Measurements from ENCODE around the gene LRBA. TPM values are rescaled to one million over a fixed set of nuclear protein-coding genes. Genes with fewer than 3 reads are reported as not detected.

Gene LRBA
- polyA plus RNA-seq, 2 of the 4 experiments (the other 2 are of a cell fraction): 10.7 to 25.1 TPM

GRCh38 chr4:150714462-150715438, 300.3 kb downstream of the LRBA start:
- Histone ChIP-seq H3K4me1 (no peaks in the 10 kb centered on the region), H3K4me2 (no peak overlapping the region), H3K4me3 (no peak overlapping the region), H3K27ac (no peak overlapping the region; a peak in 1 of 6 replicates), H3K9me3 (no peaks in the 10 kb centered on the region)
- DNase-seq (ENCODE audit: low read depth in 1 of 2, low spot score in 1 of 2): no peak
- FAIRE-seq: no peak
- ChIA-PET CTCF (no interaction called here), POLR2A (no interaction called here)
- WGBS (ENCODE audit: missing lambda C conversion rate): 25% methylated on average over 2 of the region's 2 CpGs
- TF ChIP-seq JUN (IDR thresholded peaks at IDR 0.05) (no peak), HMGXB4 (CRISPR knock-in tag; IDR thresholded peaks at IDR 0.05; ENCODE audit: borderline replicate concordance) (no peak), RCOR1 (IDR thresholded peaks at IDR 0.05; ENCODE audit: low read depth, low read length) (no peak)
- no peak for ATAC-seq

GRCh38 chr4:150713251-150713650, 301.8 kb downstream of the LRBA start:
- ATAC-seq (no peak), FAIRE-seq (no peak), DNase-seq (ENCODE audit: low read depth in 1 of 2, low spot score in 1 of 2) (no peak)
- Histone ChIP-seq H3K4me1 (no peaks in the 10 kb centered on the region), H3K9me3 (no peaks in the 10 kb centered on the region), H3K27ac (no peak overlapping the region), H3K4me2 (no peak overlapping the region), H3K4me3 (no peak overlapping the region)
- ChIA-PET CTCF (no interaction called here), POLR2A (no interaction called here)
- 83% methylated on average over 2 of the region's 2 CpGs for WGBS (ENCODE audit: missing lambda C conversion rate)
- TF ChIP-seq JUNB (IDR thresholded peaks at IDR 0.05) (no peak), POLR2A (IDR thresholded peaks at IDR 0.05; ENCODE audit: low read length) (no peak), FOXS1 (CRISPR knock-in tag; IDR thresholded peaks at IDR 0.05) (no peak), ATOH8 (CRISPR knock-in tag; IDR thresholded peaks at IDR 0.05; ENCODE audit: low read depth) (no peak), TP53 (CRISPR knock-in tag; IDR thresholded peaks at IDR 0.05) (no peak), RAD21 (conservative IDR thresholded peaks at IDR 0.05 in 1 of 2, IDR thresholded peaks at IDR 0.05 in 1 of 2) (no peak), REST (IDR thresholded peaks at IDR 0.05) (no peak), PBX3 (IDR thresholded peaks at IDR 0.05) (no peak), JUN (IDR thresholded peaks at IDR 0.05) (no peak), PHF8 (IDR thresholded peaks at IDR 0.05; ENCODE audit: borderline replicate concordance, low read depth) (no peak), RNF2 (IDR thresholded peaks at IDR 0.05; ENCODE audit: borderline replicate concordance, low read depth) (no peak), RCOR1 (IDR thresholded peaks at IDR 0.05; ENCODE audit: low read depth, low read length) (no peak), RARB (CRISPR knock-in tag; IDR thresholded peaks at IDR 0.05) (no peak), HDAC2 (IDR thresholded peaks at IDR 0.05) (no peak), MAFK (IDR thresholded peaks at IDR 0.05; ENCODE audit: partially characterized antibody) (no peak), GATA3 (IDR thresholded peaks at IDR 0.05; ENCODE audit: borderline replicate concordance) (no peak), CBX8 (IDR thresholded peaks at IDR 0.05) (no peak), E2F6 (IDR thresholded peaks at IDR 0.05; ENCODE audit: borderline replicate concordance, low read depth) (no peak)

Measured in A549 (cell line).